Body of pancreas (tissue), 4 donors: ENCODE data around the gene GPR107.

ENCODE experiments used
- CTCF ChIP-seq, 7 experiments: fragments of 450-650 bp in 4 of 7; fragments of 200-600 bp in 3 of 7; sonication (generic) in 3 of 7; IDR thresholded peaks; one replicate each; pipeline ENCODE4 v1.5.1; 2016 to 2019; ENCODE audit warnings: antibody characterized with exemption in 7 of 7
- POLR2A ChIP-seq, 3 donors: fragments of 450-650 bp; IDR thresholded peaks; one replicate each; pipeline ENCODE4 v1.6.1; 2016; ENCODE audit warnings: antibody characterized with exemption in 3 of 3, mild to moderate bottlenecking in 2 of 3

GRCh38 chr9:130101915-130102314 lies 48.2 kb downstream of the GPR107 start:
- TF ChIP-seq CTCF (IDR thresholded peaks at IDR 0.05), result no peak
- no peak for TF ChIP-seq POLR2A (IDR thresholded peaks at IDR 0.05)
